ENCODE results near the gene TMEM176B.

The TMEM176B gene

DNA sequence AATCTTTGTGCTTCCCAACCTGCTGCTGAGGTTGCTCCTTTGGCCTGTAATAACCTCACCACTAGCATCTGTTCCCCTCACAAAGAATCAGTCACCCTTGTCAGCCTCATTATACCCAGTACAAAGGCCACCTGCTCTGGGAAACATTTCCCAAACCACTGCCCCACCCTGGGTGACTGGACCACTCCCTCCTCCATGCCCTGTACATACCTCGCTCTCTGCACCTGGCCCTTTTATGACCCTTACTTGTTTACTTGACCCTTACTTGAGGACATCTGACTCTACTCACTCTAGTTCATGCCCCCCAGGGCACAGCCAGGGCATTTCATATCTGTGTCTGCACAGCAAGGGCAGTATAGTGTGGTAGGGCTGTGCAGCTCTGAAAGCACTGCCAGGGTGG, 30.8 kb upstream of the TMEM176B start:
- DNase-seq: no peak
- H3K36me3 ChIP-seq (ENCODE audit: control insufficient read depth in 4 of 4, insufficient read depth in 4 of 4, low read length in 3 of 4): no peaks in the 10 kb centered on the region
- H3K9me3 ChIP-seq (ENCODE audit: control extremely low read depth in 1 of 5, control insufficient read depth in 4 of 5, insufficient read depth in 2 of 5, low read depth in 1 of 5, low read length in 4 of 5): no peaks in the 10 kb centered on the region
- H3K4me1 ChIP-seq (ENCODE audit: control extremely low read depth in 1 of 4, control insufficient read depth in 4 of 4, insufficient read depth in 4 of 4, low read length in 3 of 4): no peaks in the 10 kb centered on the region
- H3K27me3 ChIP-seq (replicated peaks in 2 of 5; ENCODE audit: control insufficient read depth in 4 of 5, insufficient read depth in 5 of 5, low read length in 4 of 5): peaks cover 0 to 11% (median 4%) of the 10 kb centered on the region in 5 experiments
- ChIA-PET CTCF (no interaction called here), POLR2A (no interaction called here)
- WGBS (ENCODE audit: insufficient coverage): 50% methylated on average over 1 of the region's 1 CpG
- H3K27ac ChIP-seq (ENCODE audit: insufficient read depth in 1 of 2, low read depth in 1 of 2, low read length in 2 of 2, poor library complexity in 1 of 2, severe bottlenecking in 2 of 2): no peak overlapping the region
- H3K4me3 ChIP-seq (ENCODE audit: control insufficient read depth in 1 of 7, extremely low read depth in 1 of 7, insufficient read depth in 4 of 7, low read depth in 2 of 7, low read length in 6 of 7): no peak overlapping the region

- ChIA-PET CTCF (interaction anchor here (0.8 kb wide), 1 partner anchor 57 kb away, joined by 3 read pairs; no protein-coding TSS in a partner anchor), POLR2A (no interaction called here)
- Histone ChIP-seq H3K4me1 (ENCODE audit: control extremely low read depth in 1 of 4, control insufficient read depth in 4 of 4, insufficient read depth in 4 of 4, low read length in 3 of 4) (no peaks in the 10 kb centered on the region), H3K27ac (ENCODE audit: insufficient read depth in 1 of 2, low read depth in 1 of 2, low read length in 2 of 2, poor library complexity in 1 of 2, severe bottlenecking in 2 of 2) (no peak overlapping the region), H3K9me3 (ENCODE audit: control extremely low read depth in 1 of 5, control insufficient read depth in 4 of 5, insufficient read depth in 2 of 5, low read depth in 1 of 5, low read length in 4 of 5) (no peaks in the 10 kb centered on the region), H3K4me3 (ENCODE audit: control insufficient read depth in 1 of 7, extremely low read depth in 1 of 7, insufficient read depth in 4 of 7, low read depth in 2 of 7, low read length in 6 of 7) (no peak overlapping the region), H3K27me3 (replicated peaks in 2 of 5; ENCODE audit: control insufficient read depth in 4 of 5, insufficient read depth in 5 of 5, low read length in 4 of 5) (peaks cover 0 to 11% (median 3%) of the 10 kb centered on the region in 5 experiments), H3K36me3 (ENCODE audit: control insufficient read depth in 4 of 4, insufficient read depth in 4 of 4, low read length in 3 of 4) (no peaks in the 10 kb centered on the region)
- DNase-seq: no peak
- 100% methylated on average over 1 of the region's 1 CpG for WGBS (ENCODE audit: insufficient coverage)
Measured at GRCh38 chr7:150829426-150829825, 29.3 kb upstream of the TMEM176B start.

DNA sequence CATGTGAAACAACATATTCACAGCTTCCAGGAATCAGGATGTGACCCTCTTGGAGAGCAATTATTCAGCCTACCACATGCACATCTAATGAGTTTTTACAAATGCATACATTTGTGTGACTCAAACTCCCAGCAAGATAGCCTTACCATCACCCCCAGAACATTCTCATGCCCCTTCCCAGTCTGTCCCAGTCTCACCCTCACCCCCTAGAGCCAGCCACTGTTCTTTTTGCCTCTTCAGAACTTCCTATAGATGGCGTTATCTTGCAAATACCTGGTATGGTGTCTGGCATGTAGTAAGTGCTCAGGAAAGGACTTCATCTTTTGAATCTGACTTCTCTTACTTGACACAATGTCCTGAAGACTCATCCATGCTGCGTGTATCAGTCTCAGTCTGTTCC, 28.2 kb upstream of the TMEM176B start:
- Histone ChIP-seq H3K36me3 (ENCODE audit: control insufficient read depth in 4 of 4, insufficient read depth in 4 of 4, low read length in 3 of 4) (no peaks in the 10 kb centered on the region), H3K9me3 (ENCODE audit: control extremely low read depth in 1 of 5, control insufficient read depth in 4 of 5, insufficient read depth in 2 of 5, low read depth in 1 of 5, low read length in 4 of 5) (no peaks in the 10 kb centered on the region), H3K4me1 (ENCODE audit: control extremely low read depth in 1 of 4, control insufficient read depth in 4 of 4, insufficient read depth in 4 of 4, low read length in 3 of 4) (no peaks in the 10 kb centered on the region), H3K27me3 (replicated peaks in 2 of 5; ENCODE audit: control insufficient read depth in 4 of 5, insufficient read depth in 5 of 5, low read length in 4 of 5) (peaks cover 0 to 11% (median 3%) of the 10 kb centered on the region in 5 experiments), H3K27ac (ENCODE audit: insufficient read depth in 1 of 2, low read depth in 1 of 2, low read length in 2 of 2, poor library complexity in 1 of 2, severe bottlenecking in 2 of 2) (no peak overlapping the region), H3K4me3 (ENCODE audit: control insufficient read depth in 1 of 7, extremely low read depth in 1 of 7, insufficient read depth in 4 of 7, low read depth in 2 of 7, low read length in 6 of 7) (no peak overlapping the region)
- no peak for DNase-seq
- ChIA-PET POLR2A (no interaction called here), CTCF (no interaction called here)
- whole genome bisulfite sequencing (ENCODE audit: insufficient coverage): 100% methylated on average over 1 of the region's 2 CpGs

- ChIA-PET CTCF (interaction anchor here (0.6 kb wide), 1 partner anchor 12 kb away, joined by 3 read pairs; no protein-coding TSS in a partner anchor), POLR2A (no interaction called here)
- Histone ChIP-seq H3K36me3 (ENCODE audit: control insufficient read depth in 4 of 4, insufficient read depth in 4 of 4, low read length in 3 of 4) (no peaks in the 10 kb centered on the region), H3K27me3 (replicated peaks in 2 of 5; ENCODE audit: control insufficient read depth in 4 of 5, insufficient read depth in 5 of 5, low read length in 4 of 5) (peaks cover 0 to 11% (median 3%) of the 10 kb centered on the region in 5 experiments), H3K9me3 (ENCODE audit: control extremely low read depth in 1 of 5, control insufficient read depth in 4 of 5, insufficient read depth in 2 of 5, low read depth in 1 of 5, low read length in 4 of 5) (peaks cover 0 to 3% (median 0%) of the 10 kb centered on the region in 5 experiments), H3K4me3 (ENCODE audit: control insufficient read depth in 1 of 7, extremely low read depth in 1 of 7, insufficient read depth in 4 of 7, low read depth in 2 of 7, low read length in 6 of 7) (no peak overlapping the region), H3K4me1 (ENCODE audit: control extremely low read depth in 1 of 4, control insufficient read depth in 4 of 4, insufficient read depth in 4 of 4, low read length in 3 of 4) (no peaks in the 10 kb centered on the region), H3K27ac (ENCODE audit: insufficient read depth in 1 of 2, low read depth in 1 of 2, low read length in 2 of 2, poor library complexity in 1 of 2, severe bottlenecking in 2 of 2) (no peak overlapping the region)
- DNase-seq: no peak
- 93% methylated on average over 6 of the region's 6 CpGs for WGBS (ENCODE audit: insufficient coverage)
Measured at GRCh38 chr7:150826061-150826849, 26.1 kb upstream of the TMEM176B start.

GRCh38 chr7:150824379-150825177, 24.4 kb upstream of the TMEM176B start:
- Histone ChIP-seq H3K9me3 (ENCODE audit: control extremely low read depth in 1 of 5, control insufficient read depth in 4 of 5, insufficient read depth in 2 of 5, low read depth in 1 of 5, low read length in 4 of 5) (peaks cover 0 to 3% (median 0%) of the 10 kb centered on the region in 5 experiments), H3K27ac (ENCODE audit: insufficient read depth in 1 of 2, low read depth in 1 of 2, low read length in 2 of 2, poor library complexity in 1 of 2, severe bottlenecking in 2 of 2) (no peak overlapping the region), H3K4me3 (ENCODE audit: control insufficient read depth in 1 of 7, extremely low read depth in 1 of 7, insufficient read depth in 4 of 7, low read depth in 2 of 7, low read length in 6 of 7) (no peak overlapping the region), H3K36me3 (ENCODE audit: control insufficient read depth in 4 of 4, insufficient read depth in 4 of 4, low read length in 3 of 4) (no peaks in the 10 kb centered on the region), H3K27me3 (replicated peaks in 2 of 5; ENCODE audit: control insufficient read depth in 4 of 5, insufficient read depth in 5 of 5, low read length in 4 of 5) (peaks cover 0 to 11% (median 3%) of the 10 kb centered on the region in 5 experiments), H3K4me1 (ENCODE audit: control extremely low read depth in 1 of 4, control insufficient read depth in 4 of 4, insufficient read depth in 4 of 4, low read length in 3 of 4) (no peaks in the 10 kb centered on the region)
- no peak for DNase-seq
- WGBS (ENCODE audit: insufficient coverage): 98% methylated on average over 20 of the region's 20 CpGs
- ChIA-PET POLR2A (no interaction called here), CTCF (interaction anchor here (0.8 to 1.1 kb wide), 4 partner anchors 12 to 129 kb away, joined by 3 read pairs; no protein-coding TSS in a partner anchor)

DNA sequence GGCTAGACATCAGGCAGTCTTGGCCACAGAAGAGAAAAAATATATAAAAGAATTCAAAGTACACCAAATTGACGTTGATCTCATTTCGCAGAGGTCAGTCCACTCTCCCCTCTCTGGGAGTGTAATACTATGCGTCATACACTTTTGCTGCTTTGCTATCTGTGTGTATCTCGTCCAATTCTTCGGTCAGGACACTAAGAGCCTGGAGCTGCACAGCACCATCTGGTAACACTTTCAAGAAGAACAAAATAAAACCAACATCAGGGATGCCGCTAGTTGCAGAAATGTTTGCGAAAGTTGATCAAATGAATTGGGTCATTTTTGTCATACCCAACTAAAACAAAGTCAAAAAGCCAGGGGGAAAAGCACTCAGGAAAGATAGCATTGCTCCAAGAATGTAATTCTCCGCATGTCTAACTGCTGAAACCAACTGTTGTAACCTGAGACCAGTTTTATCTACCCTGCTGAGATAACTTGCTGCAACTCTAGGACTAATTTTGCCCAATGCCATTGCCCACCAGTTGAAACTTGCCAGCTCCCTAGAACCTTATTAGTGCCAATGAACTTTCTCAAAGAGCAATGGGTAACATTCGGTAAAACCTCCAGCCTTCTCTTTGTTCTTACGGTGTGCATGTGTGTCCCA, 23.4 kb upstream of the TMEM176B start:
- no peaks in the 10 kb centered on the region for H3K4me1 ChIP-seq (ENCODE audit: control extremely low read depth in 1 of 4, control insufficient read depth in 4 of 4, insufficient read depth in 4 of 4, low read length in 3 of 4)
- H3K9me3 ChIP-seq (ENCODE audit: control extremely low read depth in 1 of 5, control insufficient read depth in 4 of 5, insufficient read depth in 2 of 5, low read depth in 1 of 5, low read length in 4 of 5): peaks cover 0 to 3% (median 0%) of the 10 kb centered on the region in 5 experiments
- ChIA-PET CTCF (interaction anchor here (0.8 to 0.9 kb wide), 2 partner anchors 13 to 42 kb away, joined by 3 read pairs; no protein-coding TSS in a partner anchor), POLR2A (no interaction called here)
- no peak overlapping the region for H3K27ac ChIP-seq (ENCODE audit: insufficient read depth in 1 of 2, low read depth in 1 of 2, low read length in 2 of 2, poor library complexity in 1 of 2, severe bottlenecking in 2 of 2)
- no peaks in the 10 kb centered on the region for H3K36me3 ChIP-seq (ENCODE audit: control insufficient read depth in 4 of 4, insufficient read depth in 4 of 4, low read length in 3 of 4)
- H3K27me3 ChIP-seq (replicated peaks in 2 of 5; ENCODE audit: control insufficient read depth in 4 of 5, insufficient read depth in 5 of 5, low read length in 4 of 5): peaks cover 0 to 8% (median 3%) of the 10 kb centered on the region in 5 experiments
- H3K4me3 ChIP-seq (ENCODE audit: control insufficient read depth in 1 of 7, extremely low read depth in 1 of 7, insufficient read depth in 4 of 7, low read depth in 2 of 7, low read length in 6 of 7): no peak overlapping the region
- 97% methylated on average over 10 of the region's 10 CpGs for WGBS (ENCODE audit: insufficient coverage)
- DNase-seq: no peak

All from common myeloid progenitor, CD34-positive (primary cell).